Kidney epithelial cell (primary cell): ENCODE results near the gene AADAC. TPM values are rescaled to one million over a fixed set of nuclear protein-coding genes. Genes with fewer than 3 reads are reported as not detected.
A peak's percentile ranks its signal among the peaks of the same experiment; 100 is the strongest.

Source experiments
- DNase-seq: peaks from one replicate; pipeline ENCODE4 v3.0.0-alpha.2; 2010; ENCODE audit warnings: low read depth
- H3K27me3 ChIP-seq: 2 replicates; pipeline ENCODE4 v1.6.0; 2011; ENCODE audit warnings: low read length; ENCODE audit not compliant: control insufficient read depth, insufficient read depth
- H3K36me3 ChIP-seq: 2 replicates; pipeline ENCODE4 v1.5.1; 2011; ENCODE audit warnings: low read length; ENCODE audit not compliant: control insufficient read depth, insufficient read depth
- H3K4me3 ChIP-seq: 2 replicates; pipeline ENCODE4 v1.5.1; 2011; ENCODE audit warnings: low read depth, mild to moderate bottlenecking, control low read depth, low read length
- CTCF ChIP-seq: IDR thresholded peaks from 2 replicates; pipeline ENCODE4 v1.5.1; 2011; ENCODE audit warnings: mild to moderate bottlenecking, moderate library complexity, low read length, control low read depth, inconsistent platforms; ENCODE audit not compliant: insufficient read depth, poor library complexity, severe bottlenecking
- total RNA-seq: library from RNA; depleted of rRNA; stranded (reverse); fragments of >200 nt; gene quantifications from 2 replicates; pipeline ENCODE4 v1.2.3, GENCODE V29; 2015

The AADAC gene
- total RNA-seq, 1 donor from 2014 or later, result not detected

DNA sequence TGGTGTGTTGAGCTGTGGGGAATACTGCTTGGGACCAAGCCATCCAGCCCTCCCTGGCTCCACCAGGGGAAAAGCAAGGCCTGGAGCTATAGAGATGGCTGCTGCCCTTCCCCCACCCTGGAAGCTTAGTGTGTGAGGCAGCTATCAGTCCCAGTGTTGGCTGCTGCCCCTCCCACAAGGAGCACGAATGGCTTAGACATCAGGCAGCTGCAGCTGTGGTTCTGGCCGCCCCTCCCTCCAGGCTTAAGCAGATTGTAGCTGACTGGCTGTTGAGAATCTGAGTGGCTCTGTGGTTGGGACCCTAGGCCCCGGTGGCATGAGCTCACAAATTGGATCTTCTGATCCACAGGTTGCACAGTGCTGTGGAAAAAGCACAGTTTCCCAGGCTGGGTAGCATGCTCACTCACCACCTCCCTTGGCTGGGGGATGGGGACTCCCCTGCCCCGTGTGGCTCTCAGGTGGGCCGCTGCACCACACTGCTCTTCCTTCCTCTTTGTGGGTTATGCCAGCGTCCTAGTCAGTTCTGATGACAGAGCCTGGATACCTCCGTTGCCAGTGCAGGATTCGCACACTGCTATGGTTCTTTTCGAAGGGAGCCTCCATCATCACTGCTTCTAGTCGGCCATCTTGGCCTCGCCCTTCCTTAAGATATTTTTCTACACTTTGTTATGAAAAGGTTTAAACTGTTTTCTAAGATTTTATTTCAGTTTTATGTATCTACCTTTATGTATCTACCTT is 38.3 kb downstream of the AADAC start:
- Histone ChIP-seq H3K27me3 (no peaks in the 10 kb centered on the region), H3K36me3 (no peaks in the 10 kb centered on the region), H3K4me3 (no peak overlapping the region)
- DNase-seq, result no peak
- TF ChIP-seq CTCF, result no peak

DNA sequence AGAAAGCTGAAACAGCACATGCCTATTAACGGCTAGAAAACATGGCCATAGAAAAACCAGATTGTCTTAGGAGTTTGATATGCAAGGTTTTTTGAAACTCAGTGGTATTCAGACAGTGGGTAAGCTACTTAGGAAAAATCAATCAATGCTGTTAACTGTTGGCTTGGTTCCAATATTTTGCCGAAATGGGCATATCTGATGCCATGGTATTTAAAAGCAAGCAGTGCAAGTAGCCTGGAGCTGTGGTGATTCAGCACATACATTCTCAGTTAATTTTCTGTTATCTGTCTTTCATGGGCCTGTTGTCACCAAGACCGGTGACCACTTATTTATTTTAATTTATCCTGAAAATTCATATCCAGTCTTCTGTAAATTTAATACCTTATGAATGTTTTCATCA is 42.2 kb downstream of the AADAC start:
- no peaks in the 10 kb centered on the region for H3K27me3 ChIP-seq
- no peaks in the 10 kb centered on the region for H3K36me3 ChIP-seq
- DNase-seq, result no peak
- no peak for TF ChIP-seq CTCF
- no peak overlapping the region for H3K4me3 ChIP-seq

GRCh38 chr3:151856641-151857040 is 42.7 kb downstream of the AADAC start:
- DNase-seq, result no peak
- Histone ChIP-seq H3K4me3 (no peak overlapping the region), H3K36me3 (no peaks in the 10 kb centered on the region), H3K27me3 (no peaks in the 10 kb centered on the region)
- TF ChIP-seq CTCF, result no peak

DNA sequence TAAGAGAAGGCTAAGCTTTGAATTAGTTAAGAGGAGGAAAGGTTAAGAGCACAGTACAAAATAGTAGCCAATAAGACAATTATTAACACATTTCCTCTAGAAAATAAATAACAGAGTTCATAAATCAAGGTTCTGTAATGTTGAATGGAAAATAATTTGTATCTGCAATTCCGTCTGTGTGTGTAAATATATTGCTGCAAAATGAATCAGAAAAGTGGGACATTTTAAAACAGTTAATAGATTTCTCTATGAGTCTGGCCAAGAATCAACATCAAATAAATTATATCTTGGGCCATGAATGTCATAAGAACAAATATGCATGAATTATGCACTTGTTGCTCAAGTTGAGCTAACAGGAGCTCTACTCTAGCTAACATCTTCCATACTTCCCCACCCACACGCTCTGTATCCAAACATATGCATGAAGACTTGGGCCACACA is 45.3 kb downstream of the AADAC start:
- no peaks in the 10 kb centered on the region for H3K27me3 ChIP-seq
- no peak overlapping the region for H3K4me3 ChIP-seq
- TF ChIP-seq CTCF, result no peak
- DNase-seq, result no peak
- no peaks in the 10 kb centered on the region for H3K36me3 ChIP-seq

DNA sequence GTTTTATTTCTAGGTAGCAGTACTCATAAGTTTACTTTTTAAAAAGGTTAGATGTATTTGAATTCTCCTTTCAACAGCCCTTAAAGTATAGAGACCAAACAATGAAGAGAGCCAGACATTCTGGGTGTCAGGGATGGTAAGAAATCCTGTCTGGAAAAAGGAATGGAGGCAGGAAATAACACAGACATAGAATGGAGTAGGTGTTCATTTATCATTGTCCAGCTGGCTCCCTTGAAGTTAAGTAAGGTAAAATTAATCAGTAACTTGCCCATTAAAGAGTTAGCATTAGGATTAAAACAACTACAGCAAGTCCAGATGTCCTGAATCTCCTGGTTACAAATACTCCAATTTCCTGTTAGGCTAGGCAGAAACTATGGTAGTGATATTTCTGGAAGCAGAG is 46.0 kb downstream of the AADAC start:
- no peak overlapping the region for H3K4me3 ChIP-seq
- no peaks in the 10 kb centered on the region for H3K36me3 ChIP-seq
- no peak for TF ChIP-seq CTCF
- H3K27me3 ChIP-seq, result no peaks in the 10 kb centered on the region
- peak; percentile 69 for DNase-seq

GRCh38 chr3:151863611-151864010 is 49.7 kb downstream of the AADAC start:
- Histone ChIP-seq H3K27me3 (no peaks in the 10 kb centered on the region), H3K36me3 (no peaks in the 10 kb centered on the region), H3K4me3 (no peak overlapping the region)
- DNase-seq, result no peak
- no peak for TF ChIP-seq CTCF
